SU-DHL-6 (cell line): Measurements from ENCODE around the gene MIA2.

Source experiments
- H2AFZ ChIP-seq: fragments of 200-600 bp; sonication (generic); 2 replicates; pipeline ENCODE4 v1.6.1; 2014; ENCODE audit warnings: low read depth, mild to moderate bottlenecking, moderate library complexity, mixed read lengths, antibody characterized with exemption, low read length; ENCODE audit not compliant: severe bottlenecking
- H3F3A ChIP-seq: fragments of 200-600 bp; shearing (Covaris generic); 2 replicates; pipeline ENCODE4 v1.6.0; 2016; ENCODE audit warnings: antibody characterized with exemption, mild to moderate bottlenecking; ENCODE audit not compliant: insufficient read depth
- H3K27ac ChIP-seq: fragments of 200-600 bp; sonication (generic); 2 replicates; pipeline ENCODE4 v1.5.1; 2016; ENCODE audit warnings: low read depth, mild to moderate bottlenecking, low read length, moderate library complexity, mixed read lengths
- H3K27me3 ChIP-seq: fragments of 200-600 bp; sonication (generic), shearing (Covaris generic); 2 replicates; pipeline ENCODE4 v1.6.0; 2014; ENCODE audit warnings: mild to moderate bottlenecking, low read length
- H3K36me3 ChIP-seq: fragments of 200-600 bp; sonication (generic); 2 replicates; pipeline ENCODE4 v1.6.1; 2014; ENCODE audit warnings: mild to moderate bottlenecking, low read length, mixed read lengths
- H3K4me2 ChIP-seq: fragments of 300-600, 200-600 bp; shearing (Covaris generic), sonication (generic); 2 replicates; pipeline ENCODE4 v1.6.0; 2014; ENCODE audit warnings: low read length, low read depth, mild to moderate bottlenecking; ENCODE audit not compliant: poor library complexity, severe bottlenecking
- H3K4me3 ChIP-seq: fragments of 200-600 bp; sonication (generic); 2 replicates; pipeline ENCODE4 v1.5.1; 2014; ENCODE audit warnings: antibody characterized with exemption, low read length, mild to moderate bottlenecking, mixed read lengths; ENCODE audit not compliant: insufficient read depth, poor library complexity, severe bottlenecking
- H3K79me2 ChIP-seq: fragments of 200-600 bp; sonication (generic); 2 replicates; pipeline ENCODE4 v1.6.1; 2014; ENCODE audit warnings: mild to moderate bottlenecking, low read length, moderate library complexity; ENCODE audit not compliant: insufficient read depth
- H3K9ac ChIP-seq: fragments of 200-600 bp; sonication (generic); 2 replicates; pipeline ENCODE4 v1.7.0; 2014; ENCODE audit warnings: mild to moderate bottlenecking, low read length
- H3K9me2 ChIP-seq: fragments of 200-600 bp; sonication (generic); replicated peaks from 2 replicates; pipeline ENCODE4 v1.6.1; 2014; ENCODE audit warnings: low read length; ENCODE audit not compliant: insufficient read depth
- H3K9me3 ChIP-seq: fragments of 200-600 bp; sonication (generic); 2 replicates; pipeline ENCODE4 v1.6.1; 2014; ENCODE audit warnings: low read length, mixed read lengths; ENCODE audit not compliant: insufficient read depth
- H4K20me1 ChIP-seq: fragments of 200-600 bp; sonication (generic); 2 replicates; pipeline ENCODE4 v1.6.1; 2014; ENCODE audit warnings: low read depth, mild to moderate bottlenecking, antibody characterized with exemption, low read length, moderate library complexity, mixed read lengths
- EZH2phosphoT487 ChIP-seq: fragments of 200-600 bp; sonication (generic), shearing (Covaris generic); conservative IDR thresholded peaks from 2 replicates; pipeline ENCODE4 v1.6.1; 2018; ENCODE audit warnings: mild to moderate bottlenecking, antibody characterized with exemption, low read length, moderate library complexity, mixed read lengths
- TF ChIP-seq, protein P1 (sequence below): fragments of 200-600 bp; sonication (generic); IDR thresholded peaks from one replicate; pipeline ENCODE4 v1.5.1; 2017; ENCODE audit warnings: antibody characterized with exemption, mild to moderate bottlenecking, low read length, moderate library complexity; ENCODE audit not compliant: insufficient read depth, poor library complexity, severe bottlenecking

The MIA2 gene

DNA sequence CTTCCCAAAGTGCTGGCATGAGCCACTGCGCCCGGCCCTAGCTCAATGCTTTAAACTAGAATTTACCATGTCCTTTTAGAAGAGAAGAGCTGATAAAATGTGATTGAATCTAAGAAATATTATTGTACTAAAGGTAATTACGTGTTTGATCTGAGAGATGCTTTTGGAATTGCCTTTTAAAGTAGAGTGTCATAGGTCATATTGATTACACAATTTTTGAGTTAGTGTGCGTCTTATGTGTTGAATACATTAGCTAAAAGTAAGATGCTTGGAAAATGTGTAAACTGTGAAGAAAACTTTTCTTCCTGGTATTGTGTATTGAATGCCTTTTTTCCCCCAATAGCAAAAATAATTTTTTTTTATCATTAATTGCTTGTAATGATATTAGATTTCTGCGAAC lies 41.7 kb downstream of the MIA2 start:
- Histone ChIP-seq H2AFZ (no peak overlapping the region), H3K27ac (no peak overlapping the region), H3K4me2 (no peak overlapping the region), H3K9me2 (no peaks in the 10 kb centered on the region), H4K20me1 (no peaks in the 10 kb centered on the region), H3K9ac (no peak overlapping the region), H3K79me2 (peaks cover 61% of the 10 kb centered on the region), H3K4me3 (no peak overlapping the region), H3F3A (0 out of 2 replicates have a peak, but pooled peaks cover 5% of the 10 kb centered on the region), H3K27me3 (no peaks in the 10 kb centered on the region), H3K9me3 (peaks cover 12% of the 10 kb centered on the region; the same call in 1 of the 2 replicates), H3K36me3 (peaks cover 7% of the 10 kb centered on the region; the same call in 1 of the 2 replicates)
- TF ChIP-seq EZH2phosphoT487 = no peak
- TF ChIP-seq, protein P1, sequence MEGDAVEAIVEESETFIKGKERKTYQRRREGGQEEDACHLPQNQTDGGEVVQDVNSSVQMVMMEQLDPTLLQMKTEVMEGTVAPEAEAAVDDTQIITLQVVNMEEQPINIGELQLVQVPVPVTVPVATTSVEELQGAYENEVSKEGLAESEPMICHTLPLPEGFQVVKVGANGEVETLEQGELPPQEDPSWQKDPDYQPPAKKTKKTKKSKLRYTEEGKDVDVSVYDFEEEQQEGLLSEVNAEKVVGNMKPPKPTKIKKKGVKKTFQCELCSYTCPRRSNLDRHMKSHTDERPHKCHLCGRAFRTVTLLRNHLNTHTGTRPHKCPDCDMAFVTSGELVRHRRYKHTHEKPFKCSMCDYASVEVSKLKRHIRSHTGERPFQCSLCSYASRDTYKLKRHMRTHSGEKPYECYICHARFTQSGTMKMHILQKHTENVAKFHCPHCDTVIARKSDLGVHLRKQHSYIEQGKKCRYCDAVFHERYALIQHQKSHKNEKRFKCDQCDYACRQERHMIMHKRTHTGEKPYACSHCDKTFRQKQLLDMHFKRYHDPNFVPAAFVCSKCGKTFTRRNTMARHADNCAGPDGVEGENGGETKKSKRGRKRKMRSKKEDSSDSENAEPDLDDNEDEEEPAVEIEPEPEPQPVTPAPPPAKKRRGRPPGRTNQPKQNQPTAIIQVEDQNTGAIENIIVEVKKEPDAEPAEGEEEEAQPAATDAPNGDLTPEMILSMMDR = no peak

DNA sequence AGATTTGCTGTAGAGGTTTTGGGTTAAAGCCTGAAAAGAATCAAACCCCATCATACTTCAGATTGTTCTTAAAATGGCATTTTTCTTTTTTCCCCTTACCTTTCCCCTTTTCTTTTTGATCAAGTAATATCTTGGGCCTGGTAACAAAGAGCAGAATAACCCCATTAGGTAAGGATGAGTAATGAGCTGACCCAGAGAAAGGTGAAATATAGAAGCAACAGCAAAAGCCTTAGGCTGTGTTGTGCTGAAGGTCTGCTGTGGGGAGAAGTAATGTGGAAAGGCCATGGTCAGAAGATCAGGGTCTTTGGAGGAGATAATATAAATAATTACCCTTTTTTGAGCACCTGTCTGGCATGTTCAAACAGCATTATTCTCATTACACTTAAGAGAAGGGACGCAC lies 42.3 kb downstream of the MIA2 start:
- Histone ChIP-seq H3K36me3 (peaks cover 2% of the 10 kb centered on the region; the same call in 1 of the 2 replicates), H4K20me1 (no peaks in the 10 kb centered on the region), H3K4me3 (no peak overlapping the region), H2AFZ (no peak overlapping the region), H3K9me3 (peaks cover 9% of the 10 kb centered on the region; the same call in 1 of the 2 replicates), H3K9ac (no peak overlapping the region), H3K27ac (no peak overlapping the region), H3K27me3 (no peaks in the 10 kb centered on the region), H3K79me2 (peaks cover 55% of the 10 kb centered on the region), H3K4me2 (no peak overlapping the region), H3F3A (0 out of 2 replicates have a peak, but pooled peaks cover 5% of the 10 kb centered on the region), H3K9me2 (no peaks in the 10 kb centered on the region)
- TF ChIP-seq EZH2phosphoT487 = no peak
- TF ChIP-seq, protein P1 = no peak

- Histone ChIP-seq H3K36me3 (peaks cover 2% of the 10 kb centered on the region; the same call in 1 of the 2 replicates), H3K4me2 (no peak overlapping the region), H3K9ac (no peak overlapping the region), H3K9me3 (peaks cover 2% of the 10 kb centered on the region; the same call in 1 of the 2 replicates), H2AFZ (no peak overlapping the region), H3F3A (0 out of 2 replicates have a peak, but pooled peaks cover 5% of the 10 kb centered on the region), H4K20me1 (no peaks in the 10 kb centered on the region), H3K79me2 (peaks cover 48% of the 10 kb centered on the region), H3K4me3 (no peak overlapping the region), H3K9me2 (no peaks in the 10 kb centered on the region), H3K27me3 (no peaks in the 10 kb centered on the region), H3K27ac (no peak overlapping the region)
- TF ChIP-seq, protein P1 = no peak
- no peak for TF ChIP-seq EZH2phosphoT487
Measured at GRCh38 chr14:39276579-39277114, 42.9 kb downstream of the MIA2 start.
